DND-41 (cell line): Measurements from ENCODE around the gene MTO1.

Experiments used
- ATAC-seq: fragments of 200-7000 bp; cut with Tn5 transposase; 3 replicates; pipeline ENCODE4 v1.9.1; 2021; ENCODE audit warnings: low read depth; ENCODE audit not compliant: insufficient read depth
- DNase-seq: peaks from one replicate; pipeline ENCODE4 v3.0.0-alpha.2; 2020
- H2AFZ ChIP-seq: 2 replicates; pipeline ENCODE4 v1.6.0; 2012; ENCODE audit warnings: low read depth, low read length
- H3K27ac ChIP-seq: 2 replicates; pipeline ENCODE4 v1.5.1; 2012; ENCODE audit warnings: low read length, inconsistent platforms
- H3K27me3 ChIP-seq: fragments of 200-600 bp; sonication (generic); 2 replicates; pipeline ENCODE4 v1.6.0; 2012; ENCODE audit warnings: low read length, mild to moderate bottlenecking, inconsistent platforms; ENCODE audit not compliant: insufficient read depth, poor library complexity
- H3K36me3 ChIP-seq: 2 replicates; pipeline ENCODE4 v1.5.1; 2012; ENCODE audit warnings: low read length, inconsistent platforms; ENCODE audit not compliant: insufficient read depth
- H3K4me1 ChIP-seq: 2 replicates; pipeline ENCODE4 v1.5.1; 2012; ENCODE audit warnings: mild to moderate bottlenecking, low read length; ENCODE audit not compliant: insufficient read depth
- H3K4me2 ChIP-seq: 2 replicates; pipeline ENCODE4 v1.6.0; 2012; ENCODE audit warnings: mild to moderate bottlenecking, moderate library complexity, low read length, inconsistent platforms; ENCODE audit not compliant: insufficient read depth
- H3K4me3 ChIP-seq, 2 experiments: fragments of 200-600 bp in 1 of 2; shearing (Covaris generic) in 1 of 2; 2 replicates each; pipeline ENCODE4 v1.5.1; 2012 to 2016; ENCODE audit warnings: inconsistent platforms in 2 of 2, low read length in 2 of 2, mild to moderate bottlenecking in 2 of 2, low read depth in 1 of 2, moderate library complexity in 1 of 2
- H3K79me2 ChIP-seq: 2 replicates; pipeline ENCODE4 v1.6.0; 2012; ENCODE audit warnings: low read length, inconsistent platforms; ENCODE audit not compliant: insufficient read depth
- H3K9ac ChIP-seq: 2 replicates; pipeline ENCODE4 v1.6.0; 2012; ENCODE audit warnings: low read depth, mild to moderate bottlenecking, inconsistent platforms, low read length, moderate library complexity
- H3K9me3 ChIP-seq: 2 replicates; pipeline ENCODE4 v1.5.1; 2012; ENCODE audit warnings: low read length, moderate library complexity, mild to moderate bottlenecking, inconsistent platforms; ENCODE audit not compliant: insufficient read depth, severe bottlenecking
- H4K20me1 ChIP-seq: 2 replicates; pipeline ENCODE4 v1.6.0; 2012; ENCODE audit warnings: low read length; ENCODE audit not compliant: insufficient read depth
- CTCF ChIP-seq: IDR thresholded peaks from 2 replicates; pipeline ENCODE4 v1.5.1; 2012; ENCODE audit warnings: borderline replicate concordance, low read length, moderate library complexity, mild to moderate bottlenecking; ENCODE audit not compliant: poor library complexity, severe bottlenecking; ENCODE audit errors: extremely low read depth
- EZH2 ChIP-seq: IDR thresholded peaks from 3 replicates; pipeline ENCODE4 v1.6.1; 2012; ENCODE audit warnings: borderline replicate concordance, low read depth, mild to moderate bottlenecking, moderate library complexity, low read length, inconsistent platforms; ENCODE audit not compliant: severe bottlenecking

Gene MTO1

GRCh38 chr6:73497915-73498314 is 36.4 kb downstream of the MTO1 start:
- H3K4me3 ChIP-seq, result no peak overlapping the region
- ATAC-seq, result no peak

GRCh38 chr6:73503027-73503772 is 41.7 kb downstream of the MTO1 start:
- no peaks in the 10 kb centered on the region for H4K20me1 ChIP-seq
- H3K79me2 ChIP-seq, result no peaks in the 10 kb centered on the region
- H3K4me3 ChIP-seq, result no peak overlapping the region
- H3K36me3 ChIP-seq, result peaks cover 59% of the 10 kb centered on the region
- TF ChIP-seq EZH2 (no peak), CTCF (no peak)
- H3K27me3 ChIP-seq, result no peaks in the 10 kb centered on the region
- H3K4me1 ChIP-seq, result no peaks in the 10 kb centered on the region
- ATAC-seq, result no peak; the same call in 2 of the 3 replicates
- no peak overlapping the region for H3K27ac ChIP-seq
- H3K9ac ChIP-seq, result no peak overlapping the region
- H3K9me3 ChIP-seq, result no peaks in the 10 kb centered on the region
- no peak for DNase-seq
- H3K4me2 ChIP-seq, result no peak overlapping the region
- H2AFZ ChIP-seq, result no peak overlapping the region

More at GRCh38 chr6:73497915-73498314, 36.4 kb downstream of the MTO1 start:
- Histone ChIP-seq H3K9ac (no peak overlapping the region), H3K4me2 (no peak overlapping the region), H2AFZ (no peak overlapping the region), H3K79me2 (no peaks in the 10 kb centered on the region), H3K36me3 (peaks cover 79% of the 10 kb centered on the region), H3K9me3 (no peaks in the 10 kb centered on the region), H3K27me3 (no peaks in the 10 kb centered on the region), H4K20me1 (no peaks in the 10 kb centered on the region), H3K4me1 (no peaks in the 10 kb centered on the region), H3K27ac (no peak overlapping the region)
- DNase-seq, result no peak
- no peak for TF ChIP-seq EZH2
- TF ChIP-seq CTCF, result no peak

- Histone ChIP-seq H4K20me1 (no peaks in the 10 kb centered on the region), H3K9me3 (no peaks in the 10 kb centered on the region), H3K79me2 (no peaks in the 10 kb centered on the region), H3K4me3 (no peak overlapping the region), H3K9ac (no peak overlapping the region), H2AFZ (no peak overlapping the region), H3K4me2 (no peak overlapping the region), H3K36me3 (peaks cover 49% of the 10 kb centered on the region), H3K27me3 (no peaks in the 10 kb centered on the region), H3K27ac (no peak overlapping the region), H3K4me1 (no peaks in the 10 kb centered on the region)
- no peak for TF ChIP-seq EZH2
- no peak for TF ChIP-seq CTCF
- ATAC-seq, result no peak
- no peak for DNase-seq
Observed at GRCh38 chr6:73504160-73504559, 42.6 kb downstream of the MTO1 start.
